Measurements from ENCODE around the gene LRPAP1. TPM values are rescaled to one million over a fixed set of nuclear protein-coding genes. Genes with fewer than 3 reads are reported as not detected.
"Not testable (repeated sequence)": the region's sequence is repeated elsewhere in the genome, so short reads cannot be mapped to it uniquely, and the experiment has no call there.

Gene LRPAP1
- total RNA-seq, 1 experiment from 2014 or later: 171 TPM

GRCh38 chr4:3577208-3577892 is 45.1 kb upstream of the LRPAP1 start:
- H3K9me3 ChIP-seq (ENCODE audit: low read depth, low read length, poor library complexity, severe bottlenecking); H3K27ac ChIP-seq (ENCODE audit: low read depth, low read length, poor library complexity, severe bottlenecking); BruUV-seq (replicated peaks); H3K27me3 ChIP-seq (replicated peaks; ENCODE audit: insufficient read depth, low read depth, low read length, poor library complexity); H3K36me3 ChIP-seq (ENCODE audit: insufficient read depth, low read length, poor library complexity, severe bottlenecking); H3K4me3 ChIP-seq (ENCODE audit: low read depth, low read length, poor library complexity, severe bottlenecking); CTCF ChIA-PET; intact Hi-C loops (cut with micrococcal nuclease; ENCODE audit: unreplicated experiment); DNase-seq (ENCODE audit: low spot score); H3K4me1 ChIP-seq (ENCODE audit: insufficient read depth, low read length, poor library complexity, severe bottlenecking); POLR2A ChIA-PET (ENCODE audit: low non-redundant PET): not testable (repeated sequence)

- H3K36me3 ChIP-seq (ENCODE audit: insufficient read depth, low read length, poor library complexity, severe bottlenecking); BruUV-seq (replicated peaks); intact Hi-C loops (cut with micrococcal nuclease; ENCODE audit: unreplicated experiment); H3K27ac ChIP-seq (ENCODE audit: low read depth, low read length, poor library complexity, severe bottlenecking); H3K4me1 ChIP-seq (ENCODE audit: insufficient read depth, low read length, poor library complexity, severe bottlenecking); H3K4me3 ChIP-seq (ENCODE audit: low read depth, low read length, poor library complexity, severe bottlenecking); H3K27me3 ChIP-seq (replicated peaks; ENCODE audit: insufficient read depth, low read depth, low read length, poor library complexity); DNase-seq (ENCODE audit: low spot score); CTCF ChIA-PET; POLR2A ChIA-PET (ENCODE audit: low non-redundant PET); H3K9me3 ChIP-seq (ENCODE audit: low read depth, low read length, poor library complexity, severe bottlenecking): not testable (repeated sequence)
Measured at GRCh38 chr4:3576533-3577207, 44.4 kb upstream of the LRPAP1 start.

- H3K9me3 ChIP-seq (ENCODE audit: low read depth, low read length, poor library complexity, severe bottlenecking); H3K27me3 ChIP-seq (replicated peaks; ENCODE audit: insufficient read depth, low read depth, low read length, poor library complexity); BruUV-seq (replicated peaks); H3K27ac ChIP-seq (ENCODE audit: low read depth, low read length, poor library complexity, severe bottlenecking); POLR2A ChIA-PET (ENCODE audit: low non-redundant PET); H3K4me1 ChIP-seq (ENCODE audit: insufficient read depth, low read length, poor library complexity, severe bottlenecking); intact Hi-C loops (cut with micrococcal nuclease; ENCODE audit: unreplicated experiment); H3K36me3 ChIP-seq (ENCODE audit: insufficient read depth, low read length, poor library complexity, severe bottlenecking); H3K4me3 ChIP-seq (ENCODE audit: low read depth, low read length, poor library complexity, severe bottlenecking); DNase-seq (ENCODE audit: low spot score); CTCF ChIA-PET: not testable (repeated sequence)
Measured at GRCh38 chr4:3575426-3576369, 43.5 kb upstream of the LRPAP1 start.

GRCh38 chr4:3574865-3575264 is 42.6 kb upstream of the LRPAP1 start:
- H3K4me1 ChIP-seq (ENCODE audit: insufficient read depth, low read length, poor library complexity, severe bottlenecking); H3K9me3 ChIP-seq (ENCODE audit: low read depth, low read length, poor library complexity, severe bottlenecking); H3K27ac ChIP-seq (ENCODE audit: low read depth, low read length, poor library complexity, severe bottlenecking); H3K36me3 ChIP-seq (ENCODE audit: insufficient read depth, low read length, poor library complexity, severe bottlenecking); intact Hi-C loops (cut with micrococcal nuclease; ENCODE audit: unreplicated experiment); POLR2A ChIA-PET (ENCODE audit: low non-redundant PET); H3K4me3 ChIP-seq (ENCODE audit: low read depth, low read length, poor library complexity, severe bottlenecking); CTCF ChIA-PET; DNase-seq (ENCODE audit: low spot score); BruUV-seq (replicated peaks); H3K27me3 ChIP-seq (replicated peaks; ENCODE audit: insufficient read depth, low read depth, low read length, poor library complexity): not testable (repeated sequence)

- intact Hi-C loops (cut with micrococcal nuclease; ENCODE audit: unreplicated experiment); H3K36me3 ChIP-seq (ENCODE audit: insufficient read depth, low read length, poor library complexity, severe bottlenecking); CTCF ChIA-PET; H3K27ac ChIP-seq (ENCODE audit: low read depth, low read length, poor library complexity, severe bottlenecking); POLR2A ChIA-PET (ENCODE audit: low non-redundant PET); H3K9me3 ChIP-seq (ENCODE audit: low read depth, low read length, poor library complexity, severe bottlenecking); H3K4me3 ChIP-seq (ENCODE audit: low read depth, low read length, poor library complexity, severe bottlenecking); H3K4me1 ChIP-seq (ENCODE audit: insufficient read depth, low read length, poor library complexity, severe bottlenecking); H3K27me3 ChIP-seq (replicated peaks; ENCODE audit: insufficient read depth, low read depth, low read length, poor library complexity); DNase-seq (ENCODE audit: low spot score); BruUV-seq (replicated peaks): not testable (repeated sequence)
Measured at GRCh38 chr4:3574346-3574745, 42.1 kb upstream of the LRPAP1 start.
